Right cardiac atrium (tissue), 5 donors: ENCODE data around the gene THSD4. TPM values are rescaled to one million over a fixed set of nuclear protein-coding genes. Genes with fewer than 3 reads are reported as not detected.

ENCODE experiments used
- ATAC-seq, 2 donors: fragments of 200-7000 bp; cut with Tn5 transposase; one replicate each; pipeline versions ENCODE4 v1.8.0 to v1.9.1; 2020; ENCODE audit warnings: moderate library complexity in 2 of 2, mild to moderate bottlenecking in 1 of 2
- DNase-seq, 3 donors: peaks; one replicate each; pipeline ENCODE4 v3.0.0-alpha.2; 2020
- H3K27ac ChIP-seq: one replicate; pipeline ENCODE4 v1.5.1; 2013; ENCODE audit warnings: mild to moderate bottlenecking, low read length, control low read depth, moderate library complexity
- H3K27me3 ChIP-seq: one replicate; pipeline ENCODE4 v1.6.1; 2013; ENCODE audit not compliant: control insufficient read depth, insufficient read depth
- H3K4me1 ChIP-seq: one replicate; pipeline ENCODE4 v1.6.1; 2013; ENCODE audit warnings: low read length; ENCODE audit not compliant: control insufficient read depth, insufficient read depth
- H3K4me3 ChIP-seq: one replicate; pipeline ENCODE4 v1.5.1; 2013; ENCODE audit warnings: low read length, control low read depth
- H3K9me3 ChIP-seq: one replicate; pipeline ENCODE4 v1.6.1; 2013; ENCODE audit warnings: low read length; ENCODE audit not compliant: control insufficient read depth
- WGBS: extraction: QIAGEN DNeasy Blood & Tissue Kit; methylation state at CpG from one replicate; pipeline ENCODE4 v1.1.7; 2013; 5-methylcytosine and 5-hydroxymethylcytosine counted together
- intact Hi-C, 4 donors: fragments of 100-400 bp; cut with DNase I; formaldehyde crosslinking; loops; one replicate each; pipeline versions ENCODE4 v1.11.0 to v1.14.0; 2022 to 2023
- polyA plus RNA-seq: library from polyadenylated mRNA; stranded (reverse); fragments of 200-250 nt; gene quantifications from one replicate; pipeline ENCODE4 v1.2.3, GENCODE V29; 2013
- total RNA-seq, 4 donors: library from RNA; stranded (reverse); fragmentation: NEBNext Ultra II Directional; extraction: Animal tissue kit (Norgen Biotek cat#: 25700); gene quantifications; one replicate each; pipeline ENCODE4 v1.2.1, GENCODE V29; 2021
- donor health status: healthy with polysubstance abuse.
- donor health status: DM: no; HTN: yes; CAD: no.
- donor health status: DM: no; HTN: no; CAD: no.
- donor health status: DM: no; HTN: yes; CAD: no; lungs with severe emphysema.
- donor health status: DM: yes; HTN: yes; CAD: no.

Gene THSD4
- total and polyA plus RNA-seq, 5 donors = 40.5 to 93.8 (median 67.3) TPM

DNA sequence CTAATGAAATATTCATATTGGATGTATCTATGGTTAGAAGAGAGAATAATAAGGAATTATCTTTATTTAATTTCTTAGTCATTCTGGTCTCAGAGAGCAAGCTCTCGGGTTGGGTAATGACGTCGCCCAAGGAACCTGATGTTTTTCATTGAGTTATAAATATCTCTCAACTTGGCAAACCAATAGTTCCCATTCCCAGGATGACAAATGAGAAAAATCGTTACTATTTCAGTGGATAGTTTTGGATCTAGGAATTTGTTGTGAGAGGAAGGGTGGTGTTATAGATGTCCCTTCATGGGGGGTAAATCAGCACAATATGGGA, 532.2 kb downstream of the THSD4 start:
- H3K4me1 ChIP-seq = peaks cover 4% of the 10 kb centered on the region
- H3K27ac ChIP-seq = no peak overlapping the region
- H3K4me3 ChIP-seq = no peak overlapping the region
- no peaks in the 10 kb centered on the region for H3K9me3 ChIP-seq
- no peaks in the 10 kb centered on the region for H3K27me3 ChIP-seq
- DNase-seq (no peak), ATAC-seq (no peak)
- intact Hi-C loops = no loop called here
- WGBS = 56% methylated on average over 4 of the region's 4 CpGs

DNA sequence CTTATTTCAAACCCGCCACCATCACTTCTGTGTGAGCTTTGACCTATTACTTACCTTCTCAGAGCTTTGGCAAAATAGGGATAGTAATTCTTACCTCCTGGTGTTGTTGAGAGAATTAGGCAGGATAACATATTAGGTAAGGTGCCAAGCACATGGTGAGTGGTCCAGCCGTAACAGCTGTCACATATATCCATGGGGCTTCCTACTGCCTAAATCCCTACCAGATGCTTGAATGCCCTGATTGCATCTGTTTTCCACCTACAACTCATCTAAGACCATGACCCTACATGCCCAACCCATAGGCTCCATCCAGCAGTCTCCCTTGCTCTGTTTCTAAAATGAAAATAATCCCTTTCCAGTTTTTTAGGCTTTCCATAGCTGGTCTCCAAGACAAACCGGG, 532.8 kb downstream of the THSD4 start:
- H3K27ac ChIP-seq = no peak overlapping the region

DNA sequence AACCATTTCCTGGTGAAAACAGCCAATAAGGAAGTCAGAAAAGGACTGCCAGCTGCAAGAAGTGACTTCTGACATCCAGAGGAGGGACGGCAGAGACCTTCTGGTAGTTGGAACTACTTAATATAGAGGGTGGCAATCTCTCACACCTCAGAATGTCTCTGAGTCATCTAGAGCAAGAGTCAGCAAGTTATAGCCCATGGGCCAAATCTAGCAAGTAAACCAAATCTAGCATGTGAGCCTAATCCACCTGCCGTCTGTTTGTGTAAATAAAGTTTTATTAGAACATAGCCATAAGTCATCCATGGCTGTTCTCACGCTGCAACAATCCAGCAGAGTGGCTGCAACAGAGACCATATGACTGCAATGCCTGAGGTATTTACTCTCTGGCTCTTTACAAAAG, 534.6 kb downstream of the THSD4 start:
- intact Hi-C loops = loop anchor here in 2 of 4 donors (10.0 kb wide), 2 partner anchors 195 to 205 kb away; no protein-coding TSS in a partner anchor
- WGBS = 79% methylated on average over 3 of the region's 3 CpGs
- Histone ChIP-seq H3K9me3 (no peaks in the 10 kb centered on the region), H3K27ac (no peak overlapping the region), H3K4me3 (no peak overlapping the region), H3K27me3 (no peaks in the 10 kb centered on the region), H3K4me1 (peaks cover 4% of the 10 kb centered on the region)
- DNase-seq (no peak), ATAC-seq (no peak)

More for the DNA sequence above, 532.8 kb downstream of the THSD4 start:
- Histone ChIP-seq H3K4me3 (no peak overlapping the region), H3K4me1 (peaks cover 4% of the 10 kb centered on the region), H3K9me3 (no peaks in the 10 kb centered on the region), H3K27me3 (no peaks in the 10 kb centered on the region)
- intact Hi-C loops = no loop called here
- 80% methylated on average over 3 of the region's 3 CpGs for WGBS
- DNase-seq (no peak), ATAC-seq (no peak)

DNA sequence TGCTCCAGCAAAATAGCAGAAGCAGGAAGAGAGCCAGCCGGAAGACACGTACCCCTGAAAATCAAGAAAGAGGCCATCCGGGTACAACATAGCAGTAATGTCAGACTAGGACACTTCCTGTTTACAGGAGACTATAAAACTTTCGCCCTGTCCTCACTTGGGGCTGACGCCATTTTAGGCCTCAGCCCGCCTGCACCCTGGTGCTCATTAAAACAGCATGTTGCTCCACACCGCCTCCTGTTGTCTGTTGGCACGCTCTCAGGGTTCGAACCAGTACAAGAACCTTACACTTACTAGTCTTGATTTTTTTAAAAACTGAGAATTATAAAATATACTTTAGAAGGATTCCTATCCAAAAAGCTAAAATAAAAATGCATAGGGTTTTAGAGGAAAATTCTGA, 535.3 kb downstream of the THSD4 start:
- WGBS = 80% methylated on average over 9 of the region's 9 CpGs
- Histone ChIP-seq H3K4me3 (no peak overlapping the region), H3K4me1 (peaks cover 4% of the 10 kb centered on the region), H3K27me3 (no peaks in the 10 kb centered on the region), H3K9me3 (no peaks in the 10 kb centered on the region), H3K27ac (no peak overlapping the region)
- DNase-seq (no peak), ATAC-seq (no peak)
- intact Hi-C loops = loop anchor here in 2 of 4 donors (10.0 kb wide), 2 partner anchors 196 to 206 kb away; no protein-coding TSS in a partner anchor

DNA sequence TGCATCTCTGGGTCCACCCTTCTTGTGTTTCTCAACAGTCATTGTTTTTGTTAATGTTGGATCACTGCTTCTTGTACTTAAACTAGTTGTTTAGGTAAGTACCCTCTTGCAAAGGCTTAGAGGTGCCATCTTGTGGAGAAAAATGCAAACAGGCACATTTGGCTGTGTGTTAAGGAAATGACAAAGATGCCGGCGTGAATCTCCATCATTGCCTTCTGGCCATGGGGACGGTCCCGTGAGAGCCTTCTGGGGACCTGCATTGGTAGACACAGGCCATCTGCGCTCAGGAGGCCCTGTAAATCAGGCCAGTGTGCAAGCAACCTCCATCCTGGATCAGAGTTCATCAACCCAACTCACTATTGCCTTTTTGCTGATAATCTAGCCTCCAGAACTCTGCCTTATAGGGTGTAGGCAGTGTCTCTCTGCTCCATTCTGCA, 536.5 kb downstream of the THSD4 start:
- 79% methylated on average over 5 of the region's 5 CpGs for WGBS
- Histone ChIP-seq H3K9me3 (no peaks in the 10 kb centered on the region), H3K27me3 (no peaks in the 10 kb centered on the region), H3K4me3 (no peak overlapping the region), H3K27ac (no peak overlapping the region), H3K4me1 (peaks cover 2% of the 10 kb centered on the region)
- intact Hi-C loops = loop anchor here in 2 of 4 donors (10.0 kb wide), 2 partner anchors 197 to 207 kb away; no protein-coding TSS in a partner anchor
- peak; percentile 29 to 44 for ATAC-seq
- peak in 1 of 3 donors; percentile 50 for DNase-seq

DNA sequence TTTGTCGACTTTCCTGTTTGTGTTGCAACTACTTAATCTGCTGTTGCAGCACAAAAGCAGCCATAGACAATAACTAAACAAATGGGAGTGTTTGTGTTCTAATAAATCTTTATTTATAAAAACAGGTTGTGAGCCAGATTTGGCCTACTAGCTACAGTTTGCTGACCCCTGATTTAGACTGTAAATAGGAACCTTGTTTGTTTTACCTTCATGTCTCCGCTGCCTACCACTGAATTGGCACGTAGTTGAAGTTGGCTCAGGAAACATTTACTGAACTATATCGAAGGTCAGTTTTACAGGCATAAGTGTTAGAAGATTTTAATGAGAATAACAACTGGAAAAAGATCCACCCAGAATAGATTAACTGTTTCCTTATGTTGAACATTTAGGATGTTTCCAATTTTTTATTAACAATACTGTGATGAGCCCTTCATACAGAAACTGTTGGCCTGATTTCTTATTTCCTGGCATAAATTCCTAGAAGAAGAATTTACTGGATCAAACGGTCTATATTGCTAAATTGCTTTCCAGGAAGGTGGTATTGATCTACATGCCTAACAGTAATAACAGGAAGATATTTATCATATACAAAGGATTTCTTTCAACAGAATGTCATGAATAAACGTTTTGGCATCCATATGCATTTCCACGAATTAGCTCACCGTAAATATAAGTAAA, 538.9 kb downstream of the THSD4 start:
- no peak for DNase-seq
- H3K4me1 ChIP-seq = no peaks in the 10 kb centered on the region
- intact Hi-C loops = loop anchor here in 2 of 4 donors (10.0 kb wide), 2 partner anchors 199 to 209 kb away; no protein-coding TSS in a partner anchor

DNA sequence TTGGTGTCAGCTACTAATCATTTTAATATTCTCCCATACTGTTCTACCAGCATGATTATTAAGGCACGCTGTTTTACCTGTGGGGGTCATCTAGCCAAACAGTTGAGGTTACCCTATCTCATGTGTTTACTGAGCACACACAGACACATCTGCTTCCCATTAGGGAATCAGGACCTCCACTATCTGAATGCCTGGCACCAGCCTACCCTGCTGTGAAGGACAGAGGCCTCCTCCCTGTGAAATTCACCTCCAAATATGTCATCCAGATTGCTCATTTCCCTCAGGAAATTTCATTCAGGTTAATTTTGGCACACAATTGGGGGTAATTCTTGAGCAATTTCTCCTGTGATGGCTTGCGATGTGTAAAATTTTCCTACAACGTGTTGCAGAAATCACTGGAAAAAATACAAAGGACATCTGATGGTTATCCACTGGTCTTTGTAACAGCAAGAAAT, 539.5 kb downstream of the THSD4 start:
- Histone ChIP-seq H3K4me1 (no peaks in the 10 kb centered on the region), H3K4me3 (no peak overlapping the region), H3K27ac (no peak overlapping the region), H3K27me3 (no peaks in the 10 kb centered on the region), H3K9me3 (no peaks in the 10 kb centered on the region)
- intact Hi-C loops = loop anchor here in 2 of 4 donors (10.0 kb wide), 2 partner anchors 200 to 210 kb away; no protein-coding TSS in a partner anchor
- no peak for DNase-seq
- peak; percentile 22 to 82 for ATAC-seq
- whole genome bisulfite sequencing = 66% methylated on average over 3 of the region's 3 CpGs

More for the DNA sequence above, 538.9 kb downstream of the THSD4 start:
- Histone ChIP-seq H3K4me3 (no peak overlapping the region), H3K27me3 (no peaks in the 10 kb centered on the region), H3K9me3 (no peaks in the 10 kb centered on the region), H3K27ac (no peak overlapping the region)
- WGBS = 55% methylated on average over 8 of the region's 8 CpGs
- ATAC-seq = no peak

DNA sequence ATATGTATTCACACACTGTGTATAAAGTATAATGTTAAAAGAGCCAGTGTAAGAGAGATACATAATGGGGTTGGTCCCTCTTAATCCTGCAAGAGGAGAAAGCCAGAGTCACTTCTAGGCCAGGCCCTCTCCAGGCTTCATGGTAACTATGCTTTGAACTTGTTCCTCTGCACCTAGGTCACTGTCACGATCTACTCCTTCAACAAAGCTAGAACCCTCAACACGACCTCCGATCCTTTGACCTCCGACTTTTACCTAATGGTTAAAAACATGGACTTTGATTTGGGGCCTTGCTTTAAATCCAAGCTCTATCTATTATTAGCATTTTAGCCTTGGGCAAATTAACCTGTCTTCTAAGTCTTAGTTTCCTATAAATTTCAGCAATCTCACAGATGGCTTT, 541.2 kb downstream of the THSD4 start:
- intact Hi-C loops = loop anchor here in 2 of 4 donors (10.0 kb wide), 2 partner anchors 202 to 212 kb away; no protein-coding TSS in a partner anchor
- ATAC-seq = no peak
- Histone ChIP-seq H3K4me1 (no peaks in the 10 kb centered on the region), H3K4me3 (no peak overlapping the region), H3K27me3 (no peaks in the 10 kb centered on the region), H3K27ac (no peak overlapping the region), H3K9me3 (no peaks in the 10 kb centered on the region)
- 73% methylated on average over 4 of the region's 4 CpGs for WGBS
- DNase-seq = no peak

DNA sequence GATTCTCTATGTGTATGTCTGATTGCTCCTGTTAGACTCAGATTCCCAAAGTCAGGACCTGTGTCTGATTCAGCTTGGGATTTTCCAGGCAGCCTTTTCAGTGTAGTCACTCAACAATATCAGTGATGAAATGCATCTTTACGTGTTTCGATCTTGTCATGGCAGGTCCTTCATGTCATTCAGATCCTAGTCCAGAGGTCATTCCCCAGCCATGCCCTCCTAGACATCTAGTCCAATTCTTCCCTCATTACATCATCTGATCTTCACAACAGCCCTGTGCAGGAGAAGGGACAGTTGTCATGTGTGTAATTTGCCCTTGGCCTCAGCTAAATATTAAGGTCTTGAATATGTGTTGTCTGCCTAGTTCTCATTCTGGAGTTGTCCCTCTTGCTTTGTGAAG, 541.9 kb downstream of the THSD4 start:
- H3K4me1 ChIP-seq = no peaks in the 10 kb centered on the region
- no peak overlapping the region for H3K4me3 ChIP-seq
- 90% methylated on average over 2 of the region's 2 CpGs for WGBS
- H3K27ac ChIP-seq = no peak overlapping the region
- H3K27me3 ChIP-seq = no peaks in the 10 kb centered on the region
- intact Hi-C loops = loop anchor here in 2 of 4 donors (10.0 kb wide), 2 partner anchors 202 to 212 kb away; no protein-coding TSS in a partner anchor
- no peaks in the 10 kb centered on the region for H3K9me3 ChIP-seq
- no peak for DNase-seq
- no peak for ATAC-seq

DNA sequence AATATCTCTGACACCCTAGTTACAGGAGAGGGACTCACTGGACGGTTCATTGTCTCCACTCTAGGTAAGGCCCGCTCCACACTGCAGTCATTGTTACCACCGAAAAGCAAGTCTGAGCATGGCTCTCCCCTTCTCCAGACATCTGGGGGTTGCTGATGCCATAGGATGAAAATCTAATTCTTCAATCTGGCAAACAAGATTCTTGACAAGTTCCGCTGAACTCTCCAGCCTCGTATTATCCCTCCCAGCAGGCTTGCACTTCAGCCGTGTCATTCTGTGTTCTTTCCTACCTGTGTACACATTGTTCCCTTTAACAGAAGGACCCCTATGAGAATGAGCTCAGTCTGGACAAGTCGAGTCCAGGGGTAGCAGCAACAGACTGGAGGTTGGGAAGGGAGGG, 542.8 kb downstream of the THSD4 start:
- H3K4me1 ChIP-seq = no peaks in the 10 kb centered on the region

More for the DNA sequence above, 542.8 kb downstream of the THSD4 start:
- 87% methylated on average over 7 of the region's 7 CpGs for WGBS
- Histone ChIP-seq H3K27ac (no peak overlapping the region), H3K27me3 (no peaks in the 10 kb centered on the region), H3K9me3 (no peaks in the 10 kb centered on the region), H3K4me3 (no peak overlapping the region)
- ATAC-seq (no peak), DNase-seq (no peak)
- intact Hi-C loops = loop anchor here in 2 of 4 donors (10.0 kb wide), 2 partner anchors 203 to 213 kb away; no protein-coding TSS in a partner anchor
